HepG2 (cell line): ENCODE data around the gene DNAJB2. TPM values are rescaled to one million over a fixed set of nuclear protein-coding genes. Genes with fewer than 3 reads are reported as not detected.

Experiments
- DR1 ChIP-seq: sonication (generic); formaldehyde crosslinking; IDR thresholded peaks from 2 replicates; pipeline ENCODE4 v1.8.0; 2021; ENCODE audit warnings: mild to moderate bottlenecking, missing genetic modification reagents, inconsistent platforms
- EP300 ChIP-seq, 3 experiments: sonication (generic) in 1 of 3; formaldehyde crosslinking in 1 of 3; IDR thresholded peaks; 2 replicates each; pipeline versions ENCODE4 v1.5.1 to v1.6.1; 2011 to 2020; ENCODE audit warnings: low read depth in 2 of 3, low read length in 2 of 3, borderline replicate concordance in 1 of 3, improper control_type of control experiment in 1 of 3, mild to moderate bottlenecking in 1 of 3, missing genetic modification reagents in 1 of 3, moderate library complexity in 1 of 3
- FOSL2 ChIP-seq: sonication (generic); formaldehyde crosslinking; IDR thresholded peaks from 2 replicates; pipeline ENCODE4 v1.4.0; 2020; ENCODE audit warnings: missing genetic modification reagents
- HNRNPLL ChIP-seq: fragments of 200-400 bp; formaldehyde crosslinking; IDR thresholded peaks from 2 replicates; pipeline ENCODE4 v1.6.1; 2017; ENCODE audit warnings: mild to moderate bottlenecking, low read depth, low read length; ENCODE audit not compliant: poor library complexity, severe bottlenecking
- HOXA5 ChIP-seq: sonication (generic); formaldehyde crosslinking; IDR thresholded peaks from 2 replicates; pipeline ENCODE4 v1.4.0; 2020; ENCODE audit warnings: missing genetic modification reagents
- KDM3A ChIP-seq: IDR thresholded peaks from 2 replicates; pipeline ENCODE4 v1.6.1; 2018; ENCODE audit warnings: low read depth, missing compliant biosample characterization
- MAFF ChIP-seq: IDR thresholded peaks from 2 replicates; pipeline ENCODE4 v1.6.1; 2011; ENCODE audit warnings: low read depth, low read length, improper control_type of control experiment
- NFE2 ChIP-seq: sonication (generic); formaldehyde crosslinking; IDR thresholded peaks from 2 replicates; pipeline ENCODE4 v1.4.0; 2020; ENCODE audit warnings: missing genetic modification reagents
- PLRG1 ChIP-seq: fragments of 450-650 bp; conservative IDR thresholded peaks from 2 replicates; pipeline ENCODE4 v1.6.1; 2016
- SMAD1 ChIP-seq: sonication (generic); formaldehyde crosslinking; IDR thresholded peaks from 2 replicates; pipeline ENCODE4 v1.4.0; 2020; ENCODE audit warnings: missing genetic modification reagents, low read depth, mild to moderate bottlenecking, borderline replicate concordance
- SP4 ChIP-seq: sonication (generic); formaldehyde crosslinking; IDR thresholded peaks from 2 replicates; pipeline ENCODE4 v1.8.1; 2023; ENCODE audit warnings: mild to moderate bottlenecking, missing genetic modification reagents
- SRSF1 ChIP-seq: fragments of 200-400 bp; formaldehyde crosslinking; optimal IDR thresholded peaks from 2 replicates; pipeline ENCODE3; 2017; ENCODE audit warnings: mild to moderate bottlenecking, low read depth, low read length, moderate library complexity
- ZBTB21 ChIP-seq: sonication (generic); formaldehyde crosslinking; IDR thresholded peaks from 2 replicates; pipeline ENCODE4 v1.4.0; 2020; ENCODE audit warnings: missing genetic modification reagents
- ZBTB7B ChIP-seq: sonication (generic); formaldehyde crosslinking; IDR thresholded peaks from 2 replicates; pipeline ENCODE4 v1.4.0; 2020; ENCODE audit warnings: missing genetic modification reagents
- ZFP1 ChIP-seq: IDR thresholded peaks from 2 replicates; pipeline ENCODE4 v1.6.1; 2016
- ZFP36L1 ChIP-seq: sonication (generic); formaldehyde crosslinking; IDR thresholded peaks from 2 replicates; pipeline ENCODE4 v1.8.0; 2022; ENCODE audit warnings: mild to moderate bottlenecking, missing genetic modification reagents, moderate library complexity
- ZFP36L2 ChIP-seq: sonication (generic); formaldehyde crosslinking; IDR thresholded peaks from 2 replicates; pipeline ENCODE4 v1.4.0; 2020; ENCODE audit warnings: missing genetic modification reagents
- ZMAT3 ChIP-seq: sonication (generic); formaldehyde crosslinking; conservative IDR thresholded peaks from 2 replicates; pipeline ENCODE4 v1.7.0; 2021; ENCODE audit warnings: missing genetic modification reagents
- ZNF230 ChIP-seq: sonication (generic); formaldehyde crosslinking; IDR thresholded peaks from 2 replicates; pipeline ENCODE4 v1.4.0; 2020; ENCODE audit warnings: mild to moderate bottlenecking, missing genetic modification reagents
- ZNF234 ChIP-seq: sonication (generic); formaldehyde crosslinking; conservative IDR thresholded peaks from 2 replicates; pipeline ENCODE4 v1.5.1; 2020; ENCODE audit warnings: mild to moderate bottlenecking, missing genetic modification reagents
- ZNF253 ChIP-seq: sonication (generic); formaldehyde crosslinking; IDR thresholded peaks from 2 replicates; pipeline ENCODE4 v1.8.0; 2022; ENCODE audit warnings: mild to moderate bottlenecking, missing genetic modification reagents, borderline replicate concordance
- ZNF431 ChIP-seq: sonication (generic); formaldehyde crosslinking; IDR thresholded peaks from 2 replicates; pipeline ENCODE4 v1.9.0; 2022; ENCODE audit warnings: missing genetic modification reagents, low read depth, mild to moderate bottlenecking, borderline replicate concordance
- ZNF44 ChIP-seq: sonication (generic); formaldehyde crosslinking; IDR thresholded peaks from 2 replicates; pipeline ENCODE4 v1.5.1; 2020; ENCODE audit warnings: mild to moderate bottlenecking, missing genetic modification reagents
- ZNF562 ChIP-seq: sonication (generic); formaldehyde crosslinking; IDR thresholded peaks from 2 replicates; pipeline ENCODE4 v1.8.0; 2022; ENCODE audit warnings: missing genetic modification reagents, borderline replicate concordance
- ZNF572 ChIP-seq: sonication (generic); formaldehyde crosslinking; IDR thresholded peaks from 2 replicates; pipeline ENCODE4 v1.5.1; 2020; ENCODE audit warnings: mild to moderate bottlenecking, missing genetic modification reagents
- ZNF607 ChIP-seq: sonication (generic); formaldehyde crosslinking; IDR thresholded peaks from 2 replicates; pipeline ENCODE4 v1.5.1; 2020; ENCODE audit warnings: missing genetic modification reagents, mild to moderate bottlenecking, borderline replicate concordance
- polyA plus RNA-seq, 8 experiments: library from polyadenylated mRNA; depleted of rRNA in 3 of 8; stranded (reverse) in 7 of 8; unstranded in 1 of 8; fragments of >200 nt; fragmentation: Illumina TruSeq in 4 of 8; extraction: Trizol in 4 of 8; gene quantifications; 2 replicates each; pipeline versions ENCODE4 v1.2.1 to v1.2.3, GENCODE V29; 2011 to 2016; ENCODE audit warnings: low read depth in 4 of 8, missing spikeins in 1 of 8, mixed read lengths in 1 of 8; ENCODE audit not compliant: insufficient read depth in 1 of 8
- total RNA-seq, 5 experiments: library from RNA; depleted of rRNA; stranded (reverse); fragments of >200 nt; fragmentation: Illumina TruSeq; extraction: Trizol; gene quantifications; 2 replicates each; pipeline ENCODE4 v1.2.3, GENCODE V29; 2016; ENCODE audit warnings: low read depth in 1 of 5
- TF ChIP-seq, protein P1 (sequence below): sonication (generic); formaldehyde crosslinking; IDR thresholded peaks from 2 replicates; pipeline ENCODE4 v1.8.1; 2023; ENCODE audit warnings: mild to moderate bottlenecking, missing genetic modification reagents
- TF ChIP-seq, protein P2 (sequence below): IDR thresholded peaks from 2 replicates; pipeline ENCODE4 v1.6.1; 2016; ENCODE audit warnings: missing compliant biosample characterization, missing genetic modification reagents, borderline replicate concordance

Gene DNAJB2
- total and polyA plus RNA-seq, 2 of the 13 experiments (the other 11 are each of a cell fraction or from before 2014, with no cell fraction given), result 21.3 to 31.1 TPM

DNA sequence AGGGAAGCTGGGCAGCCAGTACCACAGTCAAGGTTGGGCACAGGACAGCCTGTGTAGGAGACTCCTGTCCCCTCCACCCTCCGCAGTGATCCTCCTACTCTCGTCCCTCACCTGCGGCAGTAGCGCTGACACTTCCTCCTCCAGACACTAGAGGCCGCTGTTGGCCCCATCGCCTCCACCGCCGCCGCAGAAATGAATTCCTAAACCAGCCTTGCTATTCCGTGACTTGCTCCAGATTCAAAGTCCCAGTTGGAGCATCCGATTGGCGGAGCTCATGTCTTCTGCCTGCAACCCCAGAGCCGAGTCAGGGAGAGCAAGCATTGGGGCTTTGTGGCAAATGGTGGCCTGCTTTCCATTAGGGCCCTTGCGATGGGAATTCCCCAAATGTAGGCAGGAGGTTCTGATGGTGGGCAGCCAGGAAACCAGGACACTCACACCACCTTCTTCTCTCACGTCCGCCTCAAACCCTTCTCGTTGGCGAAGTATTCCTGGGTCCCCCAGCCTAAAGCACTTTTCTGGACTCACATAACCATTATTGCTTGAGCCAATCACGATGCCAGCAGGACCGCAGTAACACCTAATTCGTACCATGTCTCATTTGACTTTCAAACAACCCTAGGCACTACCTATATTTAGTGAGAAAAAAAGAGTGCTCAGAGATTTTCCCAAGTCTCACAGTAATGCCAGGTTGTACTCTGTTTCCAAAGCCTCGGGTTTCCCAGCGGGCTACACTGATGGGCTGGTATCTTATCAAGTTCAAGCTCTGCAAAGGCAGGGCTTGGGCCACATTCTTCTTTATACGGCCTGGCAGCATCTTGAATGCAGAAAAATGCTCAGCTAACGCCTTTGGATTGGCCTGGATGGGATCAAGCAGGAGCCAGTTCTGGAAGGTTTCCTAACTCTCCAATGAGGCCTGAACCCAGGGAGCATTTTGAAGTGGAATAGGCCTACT, 1.2 kb upstream of the DNAJB2 start (continued):
- TF ChIP-seq, protein P1, sequence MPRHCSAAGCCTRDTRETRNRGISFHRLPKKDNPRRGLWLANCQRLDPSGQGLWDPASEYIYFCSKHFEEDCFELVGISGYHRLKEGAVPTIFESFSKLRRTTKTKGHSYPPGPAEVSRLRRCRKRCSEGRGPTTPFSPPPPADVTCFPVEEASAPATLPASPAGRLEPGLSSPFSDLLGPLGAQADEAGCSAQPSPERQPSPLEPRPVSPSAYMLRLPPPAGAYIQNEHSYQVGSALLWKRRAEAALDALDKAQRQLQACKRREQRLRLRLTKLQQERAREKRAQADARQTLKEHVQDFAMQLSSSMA (CRISPR knock-in tag), result peak; percentile 86
- TF ChIP-seq HNRNPLL (peak; percentile 96), ZNF230 (CRISPR knock-in tag) (0 out of 2 replicates have a peak, but pooled peaks have one; percentile 55), SRSF1 (no peak), ZFP36L2 (CRISPR knock-in tag) (no peak), PLRG1 (no peak), NFE2 (CRISPR knock-in tag) (no peak), EP300 (IDR thresholded peaks at IDR 0.05; ENCODE audit: low read depth in 2 of 2, low read length in 2 of 2) (no peak), EP300 (CRISPR knock-in tag; IDR thresholded peaks at IDR 0.05; ENCODE audit: borderline replicate concordance) (no peak), HOXA5 (CRISPR knock-in tag) (peak; percentile 57; the same call in 1 of the 2 replicates), ZNF607 (CRISPR knock-in tag) (0 out of 2 replicates have a peak, but pooled peaks have one; percentile 34), ZBTB21 (no peak), ZMAT3 (CRISPR knock-in tag) (no peak), ZFP36L1 (CRISPR knock-in tag) (no peak), ZFP1 (CRISPR knock-in tag) (peak; percentile 47; the same call in 1 of the 2 replicates), ZNF562 (CRISPR knock-in tag) (no peak), KDM3A (CRISPR knock-in tag) (no peak), ZNF253 (CRISPR knock-in tag) (no peak), ZNF572 (peak; percentile 58; the same call in 1 of the 2 replicates), SP4 (no peak; the same call in 1 of the 2 replicates), ZBTB7B (CRISPR knock-in tag) (no peak), ZNF234 (no peak), MAFF (no peak), ZNF44 (CRISPR knock-in tag) (no peak), DR1 (CRISPR knock-in tag) (no peak), ZNF431 (CRISPR knock-in tag) (no peak; the same call in 1 of the 2 replicates), SMAD1 (CRISPR knock-in tag) (peak; percentile 78; the same call in 1 of the 2 replicates), FOSL2 (CRISPR knock-in tag) (no peak; the same call in 1 of the 2 replicates)
- TF ChIP-seq, protein P2, sequence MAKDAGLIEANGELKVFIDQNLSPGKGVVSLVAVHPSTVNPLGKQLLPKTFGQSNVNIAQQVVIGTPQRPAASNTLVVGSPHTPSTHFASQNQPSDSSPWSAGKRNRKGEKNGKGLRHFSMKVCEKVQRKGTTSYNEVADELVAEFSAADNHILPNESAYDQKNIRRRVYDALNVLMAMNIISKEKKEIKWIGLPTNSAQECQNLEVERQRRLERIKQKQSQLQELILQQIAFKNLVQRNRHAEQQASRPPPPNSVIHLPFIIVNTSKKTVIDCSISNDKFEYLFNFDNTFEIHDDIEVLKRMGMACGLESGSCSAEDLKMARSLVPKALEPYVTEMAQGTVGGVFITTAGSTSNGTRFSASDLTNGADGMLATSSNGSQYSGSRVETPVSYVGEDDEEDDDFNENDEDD (CRISPR knock-in tag), result no peak
